ENCODE measurements around the gene NAV2.
"Not testable (repeated sequence)": the region's sequence is repeated elsewhere in the genome, so short reads cannot be mapped to it uniquely, and the experiment has no call there.

Gene NAV2

GRCh38 chr11:20067665-20068064 is 355.0 kb downstream of the NAV2 start:
- no peak for DNase-seq

- DNase-seq, result no peak
Observed at GRCh38 chr11:20068691-20069090, 356.1 kb downstream of the NAV2 start.

GRCh38 chr11:20070459-20070858 is 357.8 kb downstream of the NAV2 start:
- no peak for DNase-seq

- DNase-seq, result no peak
Observed at GRCh38 chr11:20075627-20076026, 363.0 kb downstream of the NAV2 start.

GRCh38 chr11:20078846-20079245 is 366.2 kb downstream of the NAV2 start:
- DNase-seq, result no peak

- DNase-seq, result no peak
Observed at GRCh38 chr11:20080032-20080685, 367.5 kb downstream of the NAV2 start.

GRCh38 chr11:20081336-20081735 is 368.7 kb downstream of the NAV2 start:
- no peak for DNase-seq

GRCh38 chr11:20083877-20084276 is 371.2 kb downstream of the NAV2 start:
- DNase-seq, result not testable (repeated sequence)

GRCh38 chr11:20084921-20085814 is 372.5 kb downstream of the NAV2 start:
- no peak for DNase-seq

GRCh38 chr11:20085918-20086317 is 373.3 kb downstream of the NAV2 start:
- DNase-seq, result no peak

- no peak for DNase-seq
Observed at GRCh38 chr11:20087118-20087521, 374.5 kb downstream of the NAV2 start.

- DNase-seq, result no peak
Observed at GRCh38 chr11:20088397-20089225, 376.0 kb downstream of the NAV2 start.

GRCh38 chr11:20089367-20089766 is 376.7 kb downstream of the NAV2 start:
- DNase-seq, result no peak

GRCh38 chr11:20089796-20090653 is 377.4 kb downstream of the NAV2 start:
- no peak for DNase-seq

- no peak for DNase-seq
Observed at GRCh38 chr11:20090654-20091374, 378.2 kb downstream of the NAV2 start.

GRCh38 chr11:20093775-20094174 is 381.1 kb downstream of the NAV2 start:
- no peak for DNase-seq

GRCh38 chr11:20095189-20095588 is 382.6 kb downstream of the NAV2 start:
- DNase-seq, result no peak

GRCh38 chr11:20097319-20098221 is 384.9 kb downstream of the NAV2 start:
- DNase-seq, result peak; percentile 73

GRCh38 chr11:20099527-20099926 is 386.9 kb downstream of the NAV2 start:
- DNase-seq, result no peak

- DNase-seq, result no peak
Observed at GRCh38 chr11:20102397-20102796, 389.8 kb downstream of the NAV2 start.

GRCh38 chr11:20103281-20103680 is 390.6 kb downstream of the NAV2 start:
- no peak for DNase-seq

Measured in amniotic stem cell (primary cell).